Motor neuron (in vitro differentiated cells): ENCODE measurements around the gene NARS2. TPM values are rescaled to one million over a fixed set of nuclear protein-coding genes. Genes with fewer than 3 reads are reported as not detected.
A peak's percentile ranks its signal among the peaks of the same experiment; 100 is the strongest.

Experiments
- ATAC-seq, 8 experiments: fragments of 200-7000 bp; cut with Tn5 transposase; replicated peaks in 6 of 8; 2 replicates each; pipeline ENCODE4 v1.8.0; 2021; ENCODE audit warnings: mild to moderate bottlenecking in 8 of 8, moderate library complexity in 8 of 8
- H3K27ac ChIP-seq, 2 donors: fragments of 250-450 bp; sonication (Bioruptor Pico); 2 replicates each; pipeline ENCODE4 v1.9.0; 2021; ENCODE audit warnings: antibody characterized with exemption in 2 of 2, mild to moderate bottlenecking in 2 of 2, moderate library complexity in 1 of 2
- H3K4me1 ChIP-seq, 2 donors: fragments of 250-450 bp; sonication (Bioruptor Pico); replicated peaks in 1 of 2; 2 replicates each; pipeline ENCODE4 v1.6.1; 2021; ENCODE audit warnings: antibody characterized with exemption in 2 of 2, mild to moderate bottlenecking in 2 of 2, moderate library complexity in 1 of 2
- H3K4me3 ChIP-seq, 5 donors: fragments of 250-450 bp; sonication (Bioruptor Pico); 2 replicates each; pipeline ENCODE4 v1.9.0; 2021; ENCODE audit warnings: antibody characterized with exemption in 5 of 5, mild to moderate bottlenecking in 5 of 5, moderate library complexity in 4 of 5
- WGBS, 10 experiments: fragments of 450-650 bp; shearing (Covaris generic); methylation state at CpG; one replicate each; pipeline ENCODE4 v1.0.0; 2022; 5-methylcytosine and 5-hydroxymethylcytosine counted together
- in situ Hi-C, 9 experiments: fragments of 400-800 bp; cut with MboI; loops; one replicate each; pipeline ENCODE4 v1.15.0; 2021; ENCODE audit warnings: low sequenced_read_pairs in 9 of 9, low pct_unique_long_range_greater_than_20kb in 2 of 9; ENCODE audit not compliant: unreplicated experiment in 9 of 9
- total RNA-seq, 8 experiments: library from RNA; unstranded; fragments of 300-600 nt; gene quantifications; 2 replicates each; pipeline versions ENCODE4 v1.2.3 to v1.2.4, GENCODE V29; 2022

Gene NARS2
- total RNA-seq, 8 experiments from 2014 or later = 11.5 to 36.0 (median 28.1) TPM

- H3K27ac ChIP-seq = peak overlapping the region; percentile 87 to 88
- peaks cover 9 to 25% of the 10 kb centered on the region in 2 donors for H3K4me1 ChIP-seq
- peak overlapping the region; percentile 84 to 92 (median 88) for H3K4me3 ChIP-seq
- ATAC-seq = no peak
- in situ Hi-C loops = loop anchor here in 1 of 9 experiments (25.0 kb wide), 1 partner anchor 144 kb away; the partner anchor contains the start of gene NARS2
- 9 to 52% (median 30%) methylated on average over 2 to 9 of the region's 11 CpGs; no CpG with 5 or more reads in 1 of the 10 experiments for WGBS, 10 experiments
These were observed 156.0 kb downstream of the NARS2 start for GRCh38 chr11:78418584-78419211.

- H3K4me3 ChIP-seq = peak overlapping the region; percentile 84 to 92 (median 88)
- WGBS, 10 experiments = 0 to 11% (median 1%) methylated on average over 3 to 21 of the region's 68 CpGs; no CpG with 5 or more reads in 5 of the 10 experiments
- peaks cover 9 to 25% of the 10 kb centered on the region in 2 donors for H3K4me1 ChIP-seq
- peak overlapping the region; percentile 87 to 88 for H3K27ac ChIP-seq
- in situ Hi-C loops = loop anchor here in 1 of 9 experiments (25.0 kb wide), 1 partner anchor 144 kb away; the partner anchor contains the start of gene NARS2
- ATAC-seq = peak; percentile 56 to 83 (median 72)
These were observed 156.6 kb downstream of the NARS2 start for GRCh38 chr11:78417888-78418583.

- in situ Hi-C loops = loop anchor here in 1 of 9 experiments (25.0 kb wide), 1 partner anchor 145 kb away; the partner anchor contains the start of gene NARS2
- no CpG with 5 or more reads among the region's 93 CpGs for WGBS, 10 experiments
- ATAC-seq = no peak
- Histone ChIP-seq H3K4me1 (peaks cover 9 to 25% of the 10 kb centered on the region in 2 donors), H3K27ac (peak within 1 kb of the TSS; percentile 87 to 88), H3K4me3 (peak within 1 kb of the TSS; percentile 84 to 92 (median 88))
These were observed 157.3 kb downstream of the NARS2 start, which contains the start of gene GAB2 for GRCh38 chr11:78417175-78417887. Gene GAB2, minus strand, starts transcription at chr11:78417820. Its CDS starts 100 bp downstream, at chr11:78417720.

- in situ Hi-C loops = loop anchor here in 1 of 9 experiments (25.0 kb wide), 1 partner anchor 146 kb away; the partner anchor contains the start of gene NARS2
These were observed 158.1 kb downstream of the NARS2 start for GRCh38 chr11:78416285-78417174.

GRCh38 chr11:78415338-78415737 lies 159.3 kb downstream of the NARS2 start:
- H3K27ac ChIP-seq = no peak overlapping the region
- H3K4me1 ChIP-seq = peaks cover 9 to 18% of the 10 kb centered on the region in 2 donors
- 55 to 95% (median 73%) methylated on average over 2 to 4 of the region's 4 CpGs; no CpG with 5 or more reads in 2 of the 10 experiments for WGBS, 10 experiments
- ATAC-seq = no peak
- in situ Hi-C loops = loop anchor here in 1 of 9 experiments (25.0 kb wide), 1 partner anchor 147 kb away; the partner anchor contains the start of gene NARS2
- H3K4me3 ChIP-seq = no peak overlapping the region

More at GRCh38 chr11:78416285-78417174, 158.1 kb downstream of the NARS2 start:
- 0 to 20% (median 3%) methylated on average over 1 to 19 of the region's 38 CpGs; no CpG with 5 or more reads in 1 of the 10 experiments for WGBS, 10 experiments
- ATAC-seq = peak; percentile 54 to 64 (median 58)
- Histone ChIP-seq H3K4me1 (peaks cover 9 to 25% of the 10 kb centered on the region in 2 donors), H3K4me3 (peak overlapping the region; percentile 84 to 92 (median 88)), H3K27ac (peak overlapping the region; percentile 87 to 88)

GRCh38 chr11:78414321-78415051 lies 160.2 kb downstream of the NARS2 start:
- no peak for ATAC-seq
- WGBS, 10 experiments = 0 to 100% (median 83%) methylated on average over 1 to 14 of the region's 14 CpGs; no CpG with 5 or more reads in 1 of the 10 experiments
- peaks cover 9 to 10% of the 10 kb centered on the region in 2 donors for H3K4me1 ChIP-seq
- H3K4me3 ChIP-seq = no peak overlapping the region
- H3K27ac ChIP-seq = no peak overlapping the region
- in situ Hi-C loops = loop anchor here in 1 of 9 experiments (25.0 kb wide), 1 partner anchor 148 kb away; the partner anchor contains the start of gene NARS2

- WGBS, 10 experiments = 87 to 100% (median 100%) methylated on average over 1 to 3 of the region's 3 CpGs; no CpG with 5 or more reads in 3 of the 10 experiments
- in situ Hi-C loops = loop anchor here in 1 of 9 experiments (25.0 kb wide), 1 partner anchor 154 kb away; the partner anchor contains the start of gene NARS2
- H3K4me3 ChIP-seq = no peak overlapping the region
- no peaks in the 10 kb centered on the region for H3K4me1 ChIP-seq
- no peak overlapping the region for H3K27ac ChIP-seq
- no peak for ATAC-seq
These were observed 166.0 kb downstream of the NARS2 start for GRCh38 chr11:78408619-78409018.

GRCh38 chr11:78406568-78407196 lies 168.0 kb downstream of the NARS2 start:
- ATAC-seq = no peak
- Histone ChIP-seq H3K4me1 (no peaks in the 10 kb centered on the region), H3K27ac (no peak overlapping the region), H3K4me3 (no peak overlapping the region)
- WGBS, 10 experiments = 61 to 100% (median 83%) methylated on average over 2 to 3 of the region's 3 CpGs; no CpG with 5 or more reads in 1 of the 10 experiments
- in situ Hi-C loops = loop anchor here in 1 of 9 experiments (25.0 kb wide), 1 partner anchor 156 kb away; the partner anchor contains the start of gene NARS2

GRCh38 chr11:78405805-78406204 lies 168.9 kb downstream of the NARS2 start:
- H3K27ac ChIP-seq = no peak overlapping the region
- H3K4me1 ChIP-seq = no peaks in the 10 kb centered on the region
- ATAC-seq = no peak
- 60 to 100% (median 100%) methylated on average over 1 to 2 of the region's 2 CpGs; no CpG with 5 or more reads in 5 of the 10 experiments for WGBS, 10 experiments
- in situ Hi-C loops = loop anchor here in 1 of 9 experiments (25.0 kb wide), 1 partner anchor 156 kb away; the partner anchor contains the start of gene NARS2
- no peak overlapping the region for H3K4me3 ChIP-seq

GRCh38 chr11:78403781-78404180 lies 170.9 kb downstream of the NARS2 start:
- peak in 2 of 8 experiments; percentile 13 to 30 for ATAC-seq
- Histone ChIP-seq H3K4me1 (no peaks in the 10 kb centered on the region), H3K27ac (no peak overlapping the region), H3K4me3 (no peak overlapping the region)
- WGBS, 10 experiments = 36 to 100% (median 78%) methylated on average over 1 to 2 of the region's 2 CpGs
- in situ Hi-C loops = loop anchor here in 1 of 9 experiments (25.0 kb wide), 1 partner anchor 159 kb away; the partner anchor contains the start of gene NARS2
